ENCODE data around the gene TREML4.
A peak's percentile ranks its signal among the peaks of the same experiment; 100 is the strongest.

The TREML4 gene, protein sequence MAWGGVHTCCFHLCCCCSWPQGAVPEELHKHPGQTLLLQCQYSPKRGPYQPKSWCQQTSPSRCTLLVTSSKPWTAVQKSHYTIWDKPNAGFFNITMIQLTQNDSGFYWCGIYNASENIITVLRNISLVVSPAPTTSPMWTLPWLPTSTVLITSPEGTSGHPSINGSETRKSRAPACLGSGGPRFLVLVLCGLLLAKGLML

GRCh38 chr6:41228096-41228495 is at the start of gene TREML4:
TREML4 (plus strand) TSS chr6:41228349; CDS start chr6:41228428, 79 bp downstream.
- DNase-seq: no peak
- TF ChIP-seq, protein P1, sequence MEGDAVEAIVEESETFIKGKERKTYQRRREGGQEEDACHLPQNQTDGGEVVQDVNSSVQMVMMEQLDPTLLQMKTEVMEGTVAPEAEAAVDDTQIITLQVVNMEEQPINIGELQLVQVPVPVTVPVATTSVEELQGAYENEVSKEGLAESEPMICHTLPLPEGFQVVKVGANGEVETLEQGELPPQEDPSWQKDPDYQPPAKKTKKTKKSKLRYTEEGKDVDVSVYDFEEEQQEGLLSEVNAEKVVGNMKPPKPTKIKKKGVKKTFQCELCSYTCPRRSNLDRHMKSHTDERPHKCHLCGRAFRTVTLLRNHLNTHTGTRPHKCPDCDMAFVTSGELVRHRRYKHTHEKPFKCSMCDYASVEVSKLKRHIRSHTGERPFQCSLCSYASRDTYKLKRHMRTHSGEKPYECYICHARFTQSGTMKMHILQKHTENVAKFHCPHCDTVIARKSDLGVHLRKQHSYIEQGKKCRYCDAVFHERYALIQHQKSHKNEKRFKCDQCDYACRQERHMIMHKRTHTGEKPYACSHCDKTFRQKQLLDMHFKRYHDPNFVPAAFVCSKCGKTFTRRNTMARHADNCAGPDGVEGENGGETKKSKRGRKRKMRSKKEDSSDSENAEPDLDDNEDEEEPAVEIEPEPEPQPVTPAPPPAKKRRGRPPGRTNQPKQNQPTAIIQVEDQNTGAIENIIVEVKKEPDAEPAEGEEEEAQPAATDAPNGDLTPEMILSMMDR (IDR thresholded peaks at IDR 0.05; ENCODE audit: low read depth, low read length): no peak
- Histone ChIP-seq H3K36me3 (no peaks in the 10 kb centered on the region), H3K27me3 (ENCODE audit: insufficient read depth, low read depth, severe bottlenecking) (peaks cover 6% of the 10 kb centered on the region), H3K9me3 (ENCODE audit: severe bottlenecking) (no peaks in the 10 kb centered on the region), H3K4me3 (ENCODE audit: low read depth, low read length) (no peak within 1 kb of the TSS), H3K27ac (no peak within 1 kb of the TSS)

GRCh38 chr6:41179163-41179562 is 49.0 kb upstream of the TREML4 start:
- no peaks in the 10 kb centered on the region for H3K36me3 ChIP-seq
- H3K27me3 ChIP-seq (ENCODE audit: insufficient read depth, low read depth, severe bottlenecking): no peaks in the 10 kb centered on the region
- no peaks in the 10 kb centered on the region for H3K9me3 ChIP-seq (ENCODE audit: severe bottlenecking)
- no peak overlapping the region for H3K4me3 ChIP-seq (ENCODE audit: low read depth, low read length)
- TF ChIP-seq, protein P1 (IDR thresholded peaks at IDR 0.05; ENCODE audit: low read depth, low read length): no peak
- no peak for DNase-seq
- H3K27ac ChIP-seq: no peak overlapping the region

DNA sequence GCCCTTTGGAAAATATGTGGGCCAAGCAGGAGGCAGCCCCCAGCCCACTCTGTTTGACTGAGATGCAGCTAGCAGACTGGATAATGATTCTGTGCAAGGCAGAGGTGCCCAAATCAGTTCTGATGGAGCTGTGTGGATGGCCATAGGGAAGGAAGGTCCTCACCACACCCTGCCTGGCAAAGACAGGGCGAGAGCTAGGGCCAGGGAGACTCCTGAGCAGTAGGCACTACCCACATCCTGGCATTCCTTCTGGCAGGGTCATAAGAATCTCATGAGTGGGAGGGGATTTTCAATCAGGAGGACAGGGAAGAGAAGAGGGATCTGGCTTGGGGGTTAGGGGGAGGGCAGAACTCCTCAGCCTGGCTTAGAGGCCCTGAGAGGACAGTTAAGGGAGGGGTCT is 46.6 kb upstream of the TREML4 start:
- no peak overlapping the region for H3K4me3 ChIP-seq (ENCODE audit: low read depth, low read length)
- H3K36me3 ChIP-seq: no peaks in the 10 kb centered on the region
- H3K27me3 ChIP-seq (ENCODE audit: insufficient read depth, low read depth, severe bottlenecking): no peaks in the 10 kb centered on the region
- TF ChIP-seq, protein P1 (IDR thresholded peaks at IDR 0.05; ENCODE audit: low read depth, low read length): no peak
- H3K27ac ChIP-seq: peak overlapping the region; percentile 19; the same call in 1 of the 2 replicates
- peak; percentile 50 for DNase-seq
- no peaks in the 10 kb centered on the region for H3K9me3 ChIP-seq (ENCODE audit: severe bottlenecking)

- no peak overlapping the region for H3K4me3 ChIP-seq (ENCODE audit: low read depth, low read length)
- H3K9me3 ChIP-seq (ENCODE audit: severe bottlenecking): no peaks in the 10 kb centered on the region
- H3K27ac ChIP-seq: peak overlapping the region; percentile 19; the same call in 1 of the 2 replicates
- H3K36me3 ChIP-seq: no peaks in the 10 kb centered on the region
- TF ChIP-seq, protein P1 (IDR thresholded peaks at IDR 0.05; ENCODE audit: low read depth, low read length): peak; percentile 93
- no peaks in the 10 kb centered on the region for H3K27me3 ChIP-seq (ENCODE audit: insufficient read depth, low read depth, severe bottlenecking)
- DNase-seq: peak; percentile 89
These were observed 45.8 kb upstream of the TREML4 start for GRCh38 chr6:41182069-41183034.

GRCh38 chr6:41184761-41185160 is 43.4 kb upstream of the TREML4 start:
- peaks cover 10% of the 10 kb centered on the region for H3K9me3 ChIP-seq (ENCODE audit: severe bottlenecking)
- no peaks in the 10 kb centered on the region for H3K27me3 ChIP-seq (ENCODE audit: insufficient read depth, low read depth, severe bottlenecking)
- no peak overlapping the region for H3K4me3 ChIP-seq (ENCODE audit: low read depth, low read length)
- H3K36me3 ChIP-seq: no peaks in the 10 kb centered on the region
- DNase-seq: no peak
- TF ChIP-seq, protein P1 (IDR thresholded peaks at IDR 0.05; ENCODE audit: low read depth, low read length): no peak
- H3K27ac ChIP-seq: no peak overlapping the region

Measured in WERI-Rb-1 (cell line).